COR-L47 (cell line): ENCODE data around the gene USP16.
"Not testable (repeated sequence)": the region's sequence is repeated elsewhere in the genome, so short reads cannot be mapped to it uniquely, and the experiment has no call there.

Source experiments
- DNase-seq: peaks from one replicate; lab custom pipeline; 2025; lab: John Stamatoyannopoulos, UW

USP16 gene

GRCh38 chr21:29024474-29025327 lies at the start of gene USP16:
USP16 (plus strand) TSS chr21:29024668; CDS start chr21:29027914, 3,246 bp downstream.
- peak; percentile 95 for DNase-seq

DNA sequence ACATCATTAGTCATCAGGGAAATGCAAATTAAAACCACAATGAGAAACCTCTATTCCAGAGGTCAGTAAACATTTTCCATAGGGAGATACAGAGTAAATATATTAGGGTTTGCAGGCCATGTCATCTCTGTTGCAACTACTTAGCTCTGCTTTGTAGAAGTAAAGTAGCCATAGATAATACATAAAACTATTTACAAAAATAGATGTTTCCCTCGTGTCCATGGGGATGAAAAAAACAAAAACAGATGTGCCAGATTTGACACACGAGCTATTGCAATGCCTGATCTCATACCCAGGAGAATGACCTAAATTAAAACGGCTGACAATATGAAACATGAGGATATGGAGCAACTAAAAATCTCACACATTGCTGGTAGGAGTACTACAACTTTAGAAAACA lies 49.1 kb upstream of the USP16 start:
- no peak for DNase-seq

- DNase-seq, result no peak
Observed at GRCh38 chr21:28979092-28979491, 45.4 kb upstream of the USP16 start.

DNA sequence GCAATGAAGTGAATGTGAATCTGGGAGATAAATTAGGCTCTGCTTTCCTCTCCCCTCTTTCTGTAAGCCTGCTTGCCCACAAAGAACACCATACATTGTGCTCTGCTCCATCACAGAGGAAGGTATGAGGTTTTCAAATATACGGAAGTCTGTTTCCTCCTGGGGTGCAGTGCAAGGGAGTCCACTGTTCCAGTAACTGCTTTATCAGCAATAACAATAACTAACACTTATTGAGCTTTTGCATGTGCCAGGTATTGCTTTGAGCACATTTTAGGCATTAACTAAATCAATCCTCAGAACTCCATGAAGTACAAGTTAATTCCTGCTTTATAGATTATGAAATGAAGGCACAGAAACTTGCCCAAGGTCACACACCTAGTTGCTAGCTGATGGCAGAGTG lies 41.8 kb upstream of the USP16 start:
- no peak for DNase-seq

DNA sequence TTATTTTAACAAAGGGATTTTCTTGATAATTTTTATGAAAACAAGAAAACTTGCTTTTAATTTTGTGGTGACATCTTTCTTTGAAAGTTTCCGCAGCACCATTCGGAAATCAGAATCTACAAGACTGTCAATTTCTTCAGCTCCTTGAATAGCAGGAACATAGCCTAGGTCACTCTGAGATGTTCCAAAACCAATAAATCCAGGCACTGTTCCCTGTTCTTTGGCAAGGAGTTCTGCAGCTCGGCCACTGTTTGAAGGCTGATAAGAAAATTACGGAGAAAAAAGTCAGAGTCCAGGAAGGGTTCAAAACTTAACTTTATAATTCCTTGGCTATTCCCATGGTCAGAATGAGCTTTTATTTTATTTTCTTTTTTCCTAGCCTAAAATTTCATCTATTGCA lies 37.8 kb upstream of the USP16 start:
- no peak for DNase-seq

GRCh38 chr21:28988146-28988545 lies 36.3 kb upstream of the USP16 start:
- DNase-seq, result not testable (repeated sequence)

GRCh38 chr21:28991861-28992525 lies 32.5 kb upstream of the USP16 start:
- no peak for DNase-seq

DNA sequence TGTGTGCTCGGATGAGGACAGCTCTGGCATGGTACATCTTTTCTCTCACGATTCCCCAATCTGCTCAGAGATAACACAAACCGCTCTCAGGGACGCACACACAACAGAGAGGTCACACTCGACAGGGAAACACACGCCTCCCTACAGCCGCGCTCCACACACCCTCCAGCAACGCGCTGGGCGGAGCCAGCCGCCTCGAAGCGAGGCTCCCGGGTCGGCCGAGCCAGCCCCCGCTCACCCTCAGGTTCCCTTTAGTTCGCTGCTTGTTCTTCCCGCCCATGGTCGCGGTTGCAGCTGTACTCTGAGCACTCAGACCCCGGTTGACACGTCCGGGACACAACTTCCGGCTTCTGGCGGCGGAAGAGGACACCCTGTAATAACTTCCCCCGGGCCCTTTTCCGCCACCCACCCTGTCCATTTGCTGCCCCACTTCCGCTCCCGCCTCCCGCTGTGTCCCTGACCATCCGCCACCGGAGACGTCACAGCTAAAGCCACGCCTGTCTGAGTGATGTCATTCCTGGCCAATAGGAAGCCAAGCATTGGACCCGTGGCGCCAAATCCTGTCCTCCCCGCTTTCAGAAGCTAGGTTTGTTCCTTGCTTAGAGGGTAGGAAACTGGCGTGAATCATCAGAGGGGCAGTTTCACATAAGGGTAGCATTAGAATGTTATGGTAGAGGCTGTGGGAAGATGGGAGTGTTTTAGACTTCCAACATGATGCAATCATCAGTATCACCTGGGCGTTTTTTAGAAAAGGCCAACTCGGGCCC lies 31.8 kb upstream of the USP16 start, which contains the start of gene LTN1:
Gene LTN1 (minus strand): TSS at position 352 of the 767 bp plus-strand sequence. CDS start 72 bp downstream, at position 280.
- peak; percentile 97 for DNase-seq

DNA sequence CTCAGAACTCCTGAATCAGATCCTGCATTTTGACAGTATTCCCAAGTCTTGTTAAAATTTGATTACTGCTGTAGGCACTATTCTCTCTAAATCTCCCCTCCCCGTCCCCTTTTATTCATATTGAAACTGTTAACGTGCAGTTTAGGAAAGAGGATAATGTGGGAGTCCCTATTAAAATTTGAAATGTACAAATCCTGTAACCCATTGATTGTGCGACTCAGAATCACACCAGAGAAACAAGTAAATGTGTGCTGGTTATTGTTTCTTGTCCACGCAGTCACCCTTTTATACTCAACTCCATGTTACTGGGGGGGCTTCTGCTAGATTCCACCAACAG lies 31.2 kb upstream of the USP16 start:
- DNase-seq, result no peak

DNA sequence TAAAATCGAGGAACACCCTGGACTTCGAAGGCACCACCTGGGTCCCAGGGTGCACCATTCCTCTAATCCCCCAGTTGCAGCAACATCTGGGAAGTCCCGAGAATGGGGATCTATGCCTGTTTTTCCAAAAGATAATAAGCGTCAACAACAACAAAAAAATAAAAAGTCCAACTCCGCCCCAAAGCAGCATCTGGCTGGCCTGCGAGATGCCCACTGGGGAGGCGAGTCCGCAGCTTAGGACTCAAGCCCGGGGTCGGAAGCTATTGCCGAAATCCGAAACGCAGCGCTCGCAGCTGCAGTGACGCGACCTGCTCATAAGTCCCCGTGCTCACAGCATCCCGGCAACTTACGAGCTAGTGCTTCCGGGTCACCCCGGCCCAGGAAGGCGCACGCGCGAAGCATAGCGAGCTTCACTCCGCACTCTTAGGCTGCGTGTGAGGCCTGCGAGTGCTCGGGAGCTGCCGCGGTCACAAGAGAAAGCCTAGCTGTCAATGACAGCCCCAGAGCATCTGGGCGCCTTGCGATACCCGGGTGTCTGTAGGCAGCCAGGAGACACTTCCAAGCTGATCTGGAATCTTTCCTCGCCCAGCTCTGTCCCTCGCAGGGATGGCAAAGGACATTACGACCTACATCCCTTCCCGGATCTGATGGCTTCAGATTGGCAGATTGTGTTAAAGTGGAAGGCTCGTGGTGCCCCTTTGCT lies 21.9 kb upstream of the USP16 start:
- DNase-seq, result peak; percentile 98

GRCh38 chr21:29005696-29006095 lies 18.8 kb upstream of the USP16 start:
- DNase-seq, result no peak

GRCh38 chr21:29007135-29007534 lies 17.3 kb upstream of the USP16 start:
- DNase-seq, result no peak

GRCh38 chr21:29007810-29008209 lies 16.7 kb upstream of the USP16 start:
- DNase-seq, result no peak

- no peak for DNase-seq
Observed at GRCh38 chr21:29008367-29008766, 16.1 kb upstream of the USP16 start.

GRCh38 chr21:29011236-29011635 lies 13.2 kb upstream of the USP16 start:
- DNase-seq, result not testable (repeated sequence)

DNA sequence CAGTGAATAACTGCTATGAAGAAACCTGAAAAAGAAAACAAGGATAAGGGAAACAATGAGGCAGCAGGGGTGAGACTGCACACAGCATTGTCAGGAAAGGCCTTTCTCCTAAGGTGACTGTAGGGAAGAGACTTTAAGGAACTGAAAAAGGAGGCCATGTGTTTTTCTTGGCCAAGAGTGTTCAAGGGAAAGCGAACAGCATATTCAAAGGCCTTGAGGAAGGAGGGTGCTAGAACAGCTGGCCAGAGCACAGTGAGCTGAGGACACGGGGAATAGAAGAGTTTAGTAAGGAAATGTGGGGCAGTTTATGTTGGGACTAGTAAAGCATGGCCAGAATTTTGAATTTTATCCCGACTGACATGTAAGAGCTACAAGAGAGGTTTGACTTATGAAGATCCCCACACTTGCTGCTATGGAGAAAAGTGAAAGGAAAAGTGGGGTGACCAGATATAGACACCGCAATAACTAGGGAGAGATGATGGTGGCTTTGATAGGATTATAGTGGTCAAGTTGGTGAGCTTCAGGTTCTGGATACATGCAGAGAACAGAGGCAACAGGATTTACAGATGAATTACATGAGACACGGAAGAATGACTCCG lies 6.7 kb upstream of the USP16 start:
- DNase-seq, result no peak

GRCh38 chr21:29018540-29018939 lies 5.9 kb upstream of the USP16 start:
- DNase-seq, result no peak

DNA sequence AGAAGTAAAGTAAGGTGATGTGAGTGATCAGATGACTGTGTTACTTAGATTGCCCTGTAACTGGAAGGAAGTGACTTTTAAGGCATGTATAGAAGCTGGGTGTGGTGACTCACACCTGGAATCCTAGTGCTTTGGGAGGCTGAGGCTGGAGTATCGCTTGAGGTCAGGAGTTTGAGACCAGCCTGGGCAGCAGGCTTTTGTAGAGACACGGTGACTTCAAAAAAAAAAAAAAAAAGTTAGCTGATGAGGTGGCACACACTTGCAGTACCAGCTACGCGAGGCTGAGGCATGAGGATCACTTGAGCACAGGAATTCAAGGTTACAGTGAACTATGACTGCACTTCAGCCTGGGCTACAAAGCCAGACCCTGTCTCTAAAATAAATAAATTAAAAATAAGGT lies 2.3 kb upstream of the USP16 start:
- DNase-seq, result no peak

DNA sequence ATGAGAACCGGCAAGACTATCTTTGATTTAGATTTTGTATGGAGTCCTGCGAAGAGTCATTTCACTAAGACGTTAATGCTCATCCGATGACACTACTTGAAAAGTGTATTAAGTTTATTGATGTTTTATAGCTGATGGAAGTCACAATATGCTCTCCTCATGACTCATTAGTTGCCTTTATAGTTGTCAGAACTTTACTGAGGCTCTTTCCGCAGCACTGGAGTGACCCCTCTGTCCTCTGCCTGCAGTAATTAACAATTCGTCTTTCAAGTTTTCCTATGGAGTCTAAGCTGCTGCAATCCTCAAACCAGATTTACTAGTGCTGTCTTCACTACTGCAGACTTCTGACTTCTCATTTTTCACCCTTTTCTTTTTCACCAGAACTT lies 853 bp downstream of the USP16 start:
- no peak for DNase-seq

GRCh38 chr21:29029524-29029923 lies 5.1 kb downstream of the USP16 start:
- DNase-seq, result no peak

GRCh38 chr21:29030909-29031308 lies 6.4 kb downstream of the USP16 start:
- no peak for DNase-seq

DNA sequence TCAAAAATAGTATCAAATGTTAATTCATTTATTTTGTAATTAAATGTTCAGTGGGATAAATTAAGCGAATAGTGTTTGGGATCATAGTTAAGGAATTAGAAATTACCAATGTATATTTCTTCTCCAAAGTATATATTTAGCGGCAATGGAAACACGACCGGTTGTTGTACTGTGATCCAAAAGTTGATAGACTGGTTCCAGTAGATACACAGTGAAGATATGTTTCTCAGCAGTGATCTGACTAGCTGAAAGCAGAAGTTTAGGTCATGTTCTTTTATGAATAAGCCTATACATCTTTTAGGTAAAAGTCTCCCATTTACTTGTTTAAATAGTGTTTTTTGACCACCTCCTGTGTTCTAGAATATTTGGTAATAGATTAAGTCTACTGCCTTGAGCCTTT lies 8.8 kb downstream of the USP16 start:
- DNase-seq, result no peak
